ENCODE measurements around the gene NPFFR1. TPM values are rescaled to one million over a fixed set of nuclear protein-coding genes. Genes with fewer than 3 reads are reported as not detected.
"Not testable (repeated sequence)": the region's sequence is repeated elsewhere in the genome, so short reads cannot be mapped to it uniquely, and the experiment has no call there.

NPFFR1 gene
- total RNA-seq, 1 donor from 2014 or later: not detected

- Mint-ChIP-seq H3K4me3 (no peak overlapping the region), H3K27me3 (peaks cover 22% of the 10 kb centered on the region), H3K27ac (no peak overlapping the region), H3K4me1 (no peaks in the 10 kb centered on the region), H3K36me3 (ENCODE audit: low read depth) (no peaks in the 10 kb centered on the region), H3K9me3 (peaks cover 7% of the 10 kb centered on the region)
- no peak for DNase-seq
- ChIA-PET CTCF (interaction anchor here (0.6 to 13.0 kb wide), 11 partner anchors 9 to 196 kb away, joined by 3 to 204 read pairs (median 4); no protein-coding TSS in a partner anchor), POLR2A (interaction anchor here (1.2 to 1.3 kb wide), 2 partner anchors 97 to 99 kb away, joined by 3 to 4 read pairs; no protein-coding TSS in a partner anchor)
- no peak for TF ChIP-seq CTCF (IDR thresholded peaks at IDR 0.05)
- peak; percentile 60 for ATAC-seq (ENCODE audit: low read depth)
- intact Hi-C loops (cut with micrococcal nuclease): loop anchor here (1.0 kb wide), 1 partner anchor 99 kb away; no protein-coding TSS in a partner anchor
These were observed 18.6 kb downstream of the NPFFR1 start for GRCh38 chr10:70265032-70265689.

GRCh38 chr10:70260734-70261133 lies 23.1 kb downstream of the NPFFR1 start:
- ChIA-PET POLR2A (no interaction called here), CTCF (no interaction called here)
- ATAC-seq (ENCODE audit: low read depth): no peak
- H3K9me3 Mint-ChIP-seq: peaks cover 7% of the 10 kb centered on the region
- H3K4me1 Mint-ChIP-seq: peaks cover 3% of the 10 kb centered on the region
- DNase-seq: no peak
- no peak overlapping the region for H3K4me3 Mint-ChIP-seq
- peaks cover 39% of the 10 kb centered on the region for H3K27me3 Mint-ChIP-seq
- TF ChIP-seq CTCF (IDR thresholded peaks at IDR 0.05): no peak
- no peaks in the 10 kb centered on the region for H3K36me3 Mint-ChIP-seq (ENCODE audit: low read depth)
- intact Hi-C loops (cut with micrococcal nuclease): no loop called here
- H3K27ac Mint-ChIP-seq: no peak overlapping the region

GRCh38 chr10:70260259-70260658 lies 23.5 kb downstream of the NPFFR1 start:
- Mint-ChIP-seq H3K4me3 (no peak overlapping the region), H3K27ac (no peak overlapping the region), H3K9me3 (peaks cover 7% of the 10 kb centered on the region), H3K27me3 (peaks cover 42% of the 10 kb centered on the region), H3K4me1 (peaks cover 7% of the 10 kb centered on the region), H3K36me3 (ENCODE audit: low read depth) (no peaks in the 10 kb centered on the region)
- no peak for ATAC-seq (ENCODE audit: low read depth)
- TF ChIP-seq CTCF (IDR thresholded peaks at IDR 0.05): no peak
- ChIA-PET CTCF (no interaction called here), POLR2A (no interaction called here)
- no peak for DNase-seq
- intact Hi-C loops (cut with micrococcal nuclease): no loop called here

- ChIA-PET POLR2A (no interaction called here), CTCF (no interaction called here)
- intact Hi-C loops (cut with micrococcal nuclease): no loop called here
- DNase-seq: no peak
- no peak for TF ChIP-seq CTCF (IDR thresholded peaks at IDR 0.05)
- ATAC-seq (ENCODE audit: low read depth): no peak
- Mint-ChIP-seq H3K9me3 (peaks cover 7% of the 10 kb centered on the region), H3K27ac (no peak overlapping the region), H3K27me3 (peaks cover 42% of the 10 kb centered on the region), H3K4me1 (peaks cover 10% of the 10 kb centered on the region), H3K4me3 (no peak overlapping the region), H3K36me3 (ENCODE audit: low read depth) (no peaks in the 10 kb centered on the region)
These were observed 25.6 kb downstream of the NPFFR1 start for GRCh38 chr10:70258216-70258615.

- POLR2A ChIA-PET; CTCF ChIA-PET; H3K36me3 Mint-ChIP-seq (ENCODE audit: low read depth); H3K4me1 Mint-ChIP-seq; DNase-seq; H3K27ac Mint-ChIP-seq; H3K4me3 Mint-ChIP-seq; H3K9me3 Mint-ChIP-seq; ATAC-seq (ENCODE audit: low read depth); intact Hi-C loops (cut with micrococcal nuclease): not testable (repeated sequence)
- H3K27me3 Mint-ChIP-seq: peaks cover 44% of the 10 kb centered on the region
These were observed 26.0 kb downstream of the NPFFR1 start for GRCh38 chr10:70257816-70258215.
